NCI-H510A treated with DMSO at 0.1 percent for 48 hours (cell line): ENCODE measurements around the gene SFTA2.
"Not testable (repeated sequence)": the region's sequence is repeated elsewhere in the genome, so short reads cannot be mapped to it uniquely, and the experiment has no call there.

Source experiments
- DNase-seq: peaks from one replicate; lab custom pipeline; 2025; lab: John Stamatoyannopoulos, UW

SFTA2 gene

DNA sequence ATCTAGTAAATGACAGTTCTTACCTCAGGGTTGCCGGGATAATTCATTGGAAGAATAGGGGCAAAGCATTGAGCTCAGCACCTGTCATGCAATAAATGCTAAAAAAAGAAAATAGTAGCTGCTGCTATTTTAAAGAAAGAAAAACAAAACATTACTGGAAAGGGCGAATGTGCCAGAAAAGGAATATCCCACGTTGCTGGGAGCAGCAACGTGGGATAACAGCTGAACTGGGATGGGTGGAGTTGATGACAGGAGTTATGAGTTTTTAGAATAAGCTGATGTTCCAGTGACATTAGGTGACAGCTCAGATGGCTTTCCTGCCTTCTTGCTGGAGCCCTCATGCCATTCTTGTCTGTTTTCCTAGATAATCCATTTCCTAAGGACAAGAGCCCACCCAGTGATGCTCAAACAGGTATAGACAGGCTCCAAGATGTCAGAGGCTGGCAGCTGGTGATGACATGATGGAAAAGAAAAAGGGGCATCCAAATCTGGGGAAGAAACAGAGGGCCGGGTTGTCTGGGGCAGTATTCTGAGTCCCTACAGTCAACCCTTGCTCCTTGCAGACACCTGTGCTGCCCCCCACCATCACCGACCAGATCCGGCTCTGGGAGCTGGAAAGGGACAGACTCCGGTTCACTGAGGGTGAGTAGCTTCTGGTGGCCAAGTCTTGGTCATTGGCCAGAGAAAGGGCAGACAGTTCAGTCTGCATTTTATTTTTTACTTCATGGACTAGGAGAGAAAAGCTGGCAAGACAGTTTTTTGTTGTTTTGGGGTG, 19.0 kb downstream of the SFTA2 start:
- DNase-seq, result no peak

DNA sequence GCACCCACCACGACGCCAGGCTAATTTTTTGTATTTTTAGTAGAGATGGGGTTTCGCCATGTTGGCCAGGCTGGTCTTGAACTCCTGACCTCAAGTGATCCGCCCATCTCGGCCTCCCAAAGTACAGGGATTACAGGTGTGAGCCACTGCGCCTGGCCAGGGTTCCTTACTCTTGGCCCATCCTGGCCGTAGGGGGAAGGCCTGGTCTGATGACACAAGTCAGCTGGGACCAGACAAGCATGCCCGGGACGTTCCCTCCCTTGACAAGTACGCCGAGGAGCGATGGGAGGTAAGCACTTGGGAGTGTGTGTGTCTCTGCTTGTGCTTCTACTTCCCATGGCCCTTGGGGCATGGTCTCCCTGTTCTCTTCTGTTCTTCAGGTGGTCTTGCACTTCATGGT, 21.5 kb downstream of the SFTA2 start:
- not testable (repeated sequence) for DNase-seq

DNA sequence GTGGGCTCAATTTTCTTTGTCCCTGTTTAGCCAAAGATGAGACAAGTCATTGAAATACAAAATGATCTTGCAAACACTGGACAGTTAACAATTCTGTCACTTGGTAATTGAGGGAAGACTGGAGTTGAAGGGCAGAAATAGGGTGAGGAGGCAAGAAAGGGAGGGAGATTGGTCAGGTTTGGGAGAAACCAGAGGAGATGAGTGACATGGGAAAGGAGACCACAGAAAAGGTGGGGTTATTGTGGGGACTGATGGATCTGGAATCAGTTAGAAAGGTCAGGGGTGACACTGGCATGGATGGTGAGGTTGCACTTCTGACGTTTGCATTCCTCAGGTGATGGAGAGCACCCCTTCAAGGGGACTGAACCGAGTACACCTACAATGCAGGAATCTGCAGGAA, 23.3 kb downstream of the SFTA2 start:
- DNase-seq, result no peak

DNA sequence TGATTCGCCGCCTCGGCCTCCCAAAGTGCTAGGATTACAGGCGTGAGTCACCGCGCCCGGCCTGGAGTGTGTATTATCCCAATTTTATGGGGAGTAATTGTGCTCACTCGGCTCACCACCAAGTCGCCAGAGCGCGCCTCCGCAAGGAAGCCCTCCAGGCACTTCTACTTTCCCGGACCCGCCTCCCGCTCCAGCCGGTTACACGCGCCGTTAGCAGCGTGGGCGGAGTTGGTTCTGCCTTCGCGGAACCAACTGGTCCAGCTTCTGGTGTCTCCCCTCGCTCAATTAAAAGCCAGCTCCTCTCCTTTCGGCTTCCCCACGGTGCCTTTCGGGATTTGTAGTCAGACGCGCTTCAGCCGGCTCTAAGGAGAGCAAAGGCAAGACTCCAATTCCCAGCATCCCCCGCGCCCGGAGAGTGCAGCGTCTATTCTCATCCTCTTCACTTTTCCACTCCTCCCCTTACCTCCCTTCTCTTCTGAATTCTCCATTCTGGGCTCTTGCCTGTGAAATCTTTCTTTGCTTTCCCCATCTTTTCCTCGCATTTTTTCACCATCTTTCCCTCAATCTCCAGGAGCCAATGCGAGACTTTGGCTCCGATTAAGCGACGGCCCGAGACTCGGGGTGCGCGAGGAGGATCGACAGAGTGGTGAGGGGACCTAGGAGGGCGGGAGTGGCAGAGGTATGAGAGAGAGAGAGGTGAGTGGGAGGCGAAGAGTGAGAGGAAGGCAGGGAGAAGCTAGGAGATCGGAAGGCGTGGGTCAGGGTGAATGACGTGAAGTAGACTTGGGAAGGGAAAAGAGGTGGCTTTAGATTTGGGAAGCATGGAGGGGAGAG, 24.0 kb downstream of the SFTA2 start, which contains the start of gene GTF2H4:
TSS of gene GTF2H4 (plus strand) at position 450 of the 834 bp plus-strand sequence.
- DNase-seq, result peak; percentile 99

DNA sequence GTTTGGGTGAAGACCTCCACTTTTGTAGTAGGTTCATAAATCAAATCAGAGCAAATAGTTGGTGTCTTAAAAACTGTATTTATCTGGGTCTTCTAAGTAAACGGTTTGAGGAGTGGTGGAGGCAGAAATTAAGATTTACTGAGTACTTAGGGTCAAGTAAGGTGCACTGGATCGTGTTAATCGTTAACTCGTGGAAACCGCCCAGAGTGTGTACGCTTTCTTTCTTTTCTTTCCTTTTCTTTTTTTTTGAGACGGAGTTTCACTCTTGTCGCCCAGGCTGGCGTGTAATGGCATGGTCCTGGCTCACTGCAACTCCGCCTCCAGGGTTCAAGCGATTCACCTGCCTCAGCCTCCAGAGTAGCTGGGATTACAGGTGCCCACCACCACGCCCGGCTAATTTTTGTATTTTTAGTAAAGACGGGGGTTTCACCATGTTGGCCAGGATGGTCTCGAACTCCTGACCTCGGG, 24.6 kb downstream of the SFTA2 start:
- not testable (repeated sequence) for DNase-seq

DNA sequence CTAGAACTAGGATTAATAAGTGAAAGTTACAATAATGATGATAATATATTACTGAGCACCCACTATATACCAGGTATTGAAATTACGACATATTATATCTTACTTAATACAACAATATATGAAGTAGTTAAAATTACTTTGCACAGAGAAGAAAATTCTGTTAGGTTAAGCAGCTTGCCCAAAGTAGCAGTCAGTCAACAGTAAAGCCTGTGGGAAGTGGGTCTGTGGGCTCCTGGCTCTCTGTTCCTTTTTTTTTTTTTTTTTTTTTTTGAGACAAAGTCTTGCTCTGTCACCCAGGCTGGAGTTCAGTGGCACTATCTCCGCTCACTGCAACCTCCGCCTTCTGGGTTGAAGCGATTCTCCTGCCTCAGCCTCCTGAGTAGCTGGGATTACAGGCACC, 28.7 kb downstream of the SFTA2 start:
- DNase-seq, result no peak

DNA sequence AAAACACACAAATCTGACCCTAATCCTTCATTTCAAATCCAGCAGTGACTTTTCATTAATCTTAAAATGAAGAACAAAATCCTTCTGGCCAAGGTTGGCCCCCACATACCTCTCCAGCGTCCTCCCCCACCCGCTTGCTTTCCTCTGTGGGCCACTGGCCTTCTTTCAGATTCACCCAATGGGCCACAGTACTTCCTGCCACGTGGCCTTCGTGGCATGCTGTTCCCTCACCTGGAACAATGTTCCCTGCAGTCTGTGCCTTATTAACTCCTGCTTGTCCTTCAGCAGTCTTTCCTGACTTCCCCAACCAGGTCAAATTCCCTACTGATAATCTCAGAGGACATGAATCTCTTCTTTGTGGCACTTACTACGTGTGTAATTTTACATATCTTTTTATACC, 29.3 kb downstream of the SFTA2 start:
- DNase-seq, result no peak

DNA sequence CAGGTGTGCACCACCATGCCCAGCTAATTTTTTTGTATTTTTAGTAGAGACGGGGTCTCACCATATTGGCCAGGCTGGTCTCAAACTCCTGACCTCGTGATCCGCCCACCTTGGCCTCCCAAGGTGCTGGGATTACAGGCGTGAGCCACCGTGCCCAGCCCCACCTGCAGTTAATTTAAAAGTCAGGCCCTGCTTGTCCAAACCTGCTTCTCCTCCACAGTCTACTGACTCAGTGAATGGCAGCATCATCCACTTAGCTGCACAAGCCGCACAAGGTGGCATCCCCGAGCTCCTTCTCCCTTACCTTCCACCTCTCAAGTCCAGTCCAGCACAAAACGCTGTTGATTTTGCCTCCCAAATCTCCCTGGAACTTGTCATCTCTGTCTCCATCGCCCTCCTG, 29.8 kb downstream of the SFTA2 start:
- not testable (repeated sequence) for DNase-seq

DNA sequence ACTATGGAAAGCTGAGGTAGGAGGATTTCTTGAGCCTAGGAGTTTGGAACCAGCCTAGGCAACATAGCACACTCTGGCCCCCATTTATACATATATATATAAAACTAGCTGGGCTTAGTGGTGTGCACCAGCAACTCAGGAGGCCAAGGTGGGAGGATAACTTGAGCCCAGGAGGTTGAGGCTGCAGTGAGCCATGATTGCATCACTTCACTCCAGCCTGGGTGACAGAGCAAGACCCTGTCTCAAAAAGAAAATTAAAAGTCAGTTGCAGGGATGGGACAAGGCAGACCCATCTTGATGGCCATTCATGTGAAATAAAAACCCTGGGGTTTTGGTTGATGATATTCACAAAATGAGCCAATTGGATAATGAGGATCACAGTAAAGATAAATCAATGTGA, 30.5 kb downstream of the SFTA2 start:
- no peak for DNase-seq

DNA sequence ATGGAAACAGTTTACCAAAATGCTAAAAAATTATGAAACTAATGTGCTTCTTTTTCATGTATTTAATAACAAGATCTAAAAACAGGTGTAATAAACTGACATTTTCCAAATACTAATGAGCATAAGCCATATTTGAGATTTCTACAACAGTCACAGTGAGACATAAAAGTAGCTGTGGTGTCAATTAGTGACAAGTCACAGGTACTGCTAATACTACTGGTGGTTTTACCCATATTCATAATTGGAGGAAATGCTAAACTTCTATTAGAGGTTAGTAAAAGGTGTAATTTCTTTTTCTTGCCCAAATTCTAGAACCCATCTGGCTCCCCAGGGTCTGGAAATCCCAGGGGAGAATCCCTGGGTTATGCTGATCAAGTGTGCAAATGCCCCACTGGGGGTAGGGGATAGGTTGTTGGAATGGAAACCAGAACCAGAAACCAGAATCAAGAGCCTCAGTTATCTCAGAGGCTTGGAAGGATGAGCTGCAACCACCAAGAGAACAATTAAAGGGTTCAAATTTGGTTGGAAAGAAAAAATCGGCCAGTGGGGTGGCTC, 31.0 kb downstream of the SFTA2 start:
- no peak for DNase-seq

DNA sequence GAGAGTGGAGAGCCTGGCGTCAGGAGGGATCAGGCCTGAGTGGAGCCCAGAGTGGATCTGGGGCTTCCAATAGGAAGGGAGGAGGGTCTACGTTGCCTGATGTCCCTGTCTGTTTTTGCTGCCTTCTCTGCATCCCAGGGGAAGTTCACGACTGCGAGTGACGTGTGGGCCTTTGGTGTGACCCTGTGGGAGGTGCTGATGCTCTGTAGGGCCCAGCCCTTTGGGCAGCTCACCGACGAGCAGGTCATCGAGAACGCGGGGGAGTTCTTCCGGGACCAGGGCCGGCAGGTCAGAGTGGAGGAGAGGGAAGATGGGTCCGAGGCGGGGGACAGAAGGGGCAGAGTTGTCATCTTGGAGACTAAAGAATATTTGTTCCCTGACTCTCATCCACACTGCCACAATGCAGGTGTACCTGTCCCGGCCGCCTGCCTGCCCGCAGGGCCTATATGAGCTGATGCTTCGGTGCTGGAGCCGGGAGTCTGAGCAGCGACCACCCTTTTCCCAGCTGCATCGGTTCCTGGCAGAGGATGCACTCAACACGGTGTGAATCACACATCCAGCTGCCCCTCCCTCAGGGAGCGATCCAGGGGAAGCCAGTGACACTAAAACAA, 33.1 kb downstream of the SFTA2 start:
- no peak for DNase-seq

DNA sequence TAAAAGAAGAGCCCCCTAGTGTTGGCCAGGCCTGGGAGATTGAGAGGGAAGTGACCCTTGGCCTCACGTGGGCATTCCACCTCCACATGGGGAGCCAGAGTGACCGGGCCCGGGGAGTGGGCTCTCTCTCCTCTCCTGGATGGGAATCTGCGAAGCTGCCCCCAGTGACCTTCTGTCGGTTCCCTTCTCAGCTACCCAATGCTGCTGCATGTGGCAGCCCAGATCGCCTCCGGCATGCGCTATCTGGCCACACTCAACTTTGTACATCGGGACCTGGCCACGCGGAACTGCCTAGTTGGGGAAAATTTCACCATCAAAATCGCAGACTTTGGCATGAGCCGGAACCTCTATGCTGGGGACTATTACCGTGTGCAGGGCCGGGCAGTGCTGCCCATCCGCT, 34.1 kb downstream of the SFTA2 start:
- no peak for DNase-seq

DNA sequence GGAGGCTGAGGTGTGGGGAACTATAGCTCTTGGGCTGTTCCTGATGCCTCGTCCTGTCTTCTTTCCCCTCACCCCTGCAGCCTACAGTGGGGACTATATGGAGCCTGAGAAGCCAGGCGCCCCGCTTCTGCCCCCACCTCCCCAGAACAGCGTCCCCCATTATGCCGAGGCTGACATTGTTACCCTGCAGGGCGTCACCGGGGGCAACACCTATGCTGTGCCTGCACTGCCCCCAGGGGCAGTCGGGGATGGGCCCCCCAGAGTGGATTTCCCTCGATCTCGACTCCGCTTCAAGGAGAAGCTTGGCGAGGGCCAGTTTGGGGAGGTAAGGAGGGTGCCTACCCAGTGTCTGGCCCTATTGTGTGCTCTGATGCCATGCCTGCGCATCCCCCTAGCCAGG, 35.4 kb downstream of the SFTA2 start:
- no peak for DNase-seq

DNA sequence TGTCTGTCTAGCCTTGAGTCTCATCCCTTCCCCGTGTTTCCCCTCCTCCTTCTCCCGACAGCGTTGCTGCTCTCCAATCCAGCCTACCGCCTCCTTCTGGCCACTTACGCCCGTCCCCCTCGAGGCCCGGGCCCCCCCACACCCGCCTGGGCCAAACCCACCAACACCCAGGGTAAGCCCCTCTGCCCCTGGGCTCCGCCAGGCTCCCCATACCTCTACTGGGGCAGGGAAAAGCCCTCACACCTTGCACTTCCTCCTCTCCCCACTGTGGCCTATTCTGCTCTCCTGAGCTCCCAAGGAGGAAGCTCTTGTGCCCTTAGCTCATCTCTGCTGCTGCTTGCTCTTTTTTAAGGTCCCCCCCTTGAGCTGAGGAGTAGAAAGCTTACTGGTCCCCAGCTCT, 36.6 kb downstream of the SFTA2 start:
- no peak for DNase-seq

DNA sequence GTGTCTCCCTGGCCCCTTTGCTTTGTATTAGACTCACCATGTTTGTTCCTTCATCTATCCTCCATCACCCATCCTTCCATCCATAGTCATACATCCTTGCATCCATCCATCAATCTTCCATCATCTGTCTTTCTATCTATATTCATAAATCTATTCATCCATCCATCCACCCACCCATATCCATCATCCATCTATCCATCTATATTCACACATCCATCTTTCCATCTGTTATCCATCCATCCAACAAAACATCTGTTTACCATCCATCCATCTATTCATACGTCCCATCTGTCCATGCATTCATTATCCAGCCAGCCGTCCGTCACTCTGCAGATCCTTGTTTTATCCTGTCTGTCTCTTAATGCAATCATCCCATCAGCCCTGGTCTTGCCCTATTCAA, 37.0 kb downstream of the SFTA2 start:
- no peak for DNase-seq

DNA sequence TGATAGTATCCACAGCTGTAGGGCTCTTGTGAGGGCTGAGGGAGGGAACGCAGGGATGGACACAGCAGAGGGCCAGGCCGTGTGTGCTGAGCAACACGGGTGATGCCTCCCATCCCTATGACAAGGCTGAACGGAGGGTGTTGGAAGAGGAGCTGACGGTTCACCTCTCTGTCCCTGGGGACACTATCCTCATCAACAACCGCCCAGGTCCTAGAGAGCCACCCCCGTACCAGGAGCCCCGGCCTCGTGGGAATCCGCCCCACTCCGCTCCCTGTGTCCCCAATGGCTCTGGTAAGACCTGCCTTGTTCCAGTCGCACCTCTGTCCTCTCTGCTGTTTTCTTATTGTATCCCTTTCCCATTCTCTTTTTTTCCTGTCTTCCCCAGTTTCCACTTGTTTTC, 37.6 kb downstream of the SFTA2 start:
- no peak for DNase-seq

DNA sequence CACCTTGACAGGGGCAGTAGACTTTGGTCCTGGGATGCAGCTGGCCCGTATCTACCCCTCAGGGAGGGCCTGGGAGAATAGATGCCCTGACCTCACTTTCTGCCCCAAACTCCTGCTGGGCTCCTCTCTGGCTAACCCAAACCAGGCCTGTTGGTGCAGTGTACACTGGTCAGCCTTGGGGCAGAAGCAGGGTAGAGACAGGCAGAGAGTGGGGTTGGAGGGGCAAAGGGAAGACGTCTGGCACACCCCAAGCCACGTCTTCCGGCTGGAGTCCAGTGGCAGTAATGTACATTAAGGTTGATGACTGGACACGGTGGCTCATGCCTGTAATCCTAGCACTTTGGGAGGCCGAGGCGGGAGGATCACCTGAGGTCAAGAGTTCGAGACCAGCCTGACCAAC, 38.3 kb downstream of the SFTA2 start:
- no peak for DNase-seq

DNA sequence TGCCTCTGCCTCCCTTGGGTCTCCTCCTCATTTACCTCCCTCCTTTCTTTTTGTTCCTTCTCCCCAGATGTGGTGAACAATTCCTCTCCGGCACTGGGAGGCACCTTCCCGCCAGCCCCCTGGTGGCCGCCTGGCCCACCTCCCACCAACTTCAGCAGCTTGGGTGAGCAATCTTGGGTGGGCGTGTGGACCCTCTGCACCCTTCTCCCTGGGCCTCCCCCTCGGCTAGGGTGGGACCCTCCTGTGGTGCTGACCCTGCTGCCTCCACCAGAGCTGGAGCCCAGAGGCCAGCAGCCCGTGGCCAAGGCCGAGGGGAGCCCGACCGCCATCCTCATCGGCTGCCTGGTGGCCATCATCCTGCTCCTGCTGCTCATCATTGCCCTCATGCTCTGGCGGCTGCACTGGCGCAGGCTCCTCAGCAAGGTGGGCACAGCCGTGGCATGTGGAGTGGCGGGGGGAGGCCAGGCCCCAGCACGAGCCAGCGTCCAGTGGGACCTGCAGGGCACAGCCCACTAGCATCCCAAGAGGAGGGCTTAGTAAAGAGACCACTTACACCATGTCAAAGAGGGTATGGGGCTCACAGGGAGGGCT, 38.9 kb downstream of the SFTA2 start:
- no peak for DNase-seq

DNA sequence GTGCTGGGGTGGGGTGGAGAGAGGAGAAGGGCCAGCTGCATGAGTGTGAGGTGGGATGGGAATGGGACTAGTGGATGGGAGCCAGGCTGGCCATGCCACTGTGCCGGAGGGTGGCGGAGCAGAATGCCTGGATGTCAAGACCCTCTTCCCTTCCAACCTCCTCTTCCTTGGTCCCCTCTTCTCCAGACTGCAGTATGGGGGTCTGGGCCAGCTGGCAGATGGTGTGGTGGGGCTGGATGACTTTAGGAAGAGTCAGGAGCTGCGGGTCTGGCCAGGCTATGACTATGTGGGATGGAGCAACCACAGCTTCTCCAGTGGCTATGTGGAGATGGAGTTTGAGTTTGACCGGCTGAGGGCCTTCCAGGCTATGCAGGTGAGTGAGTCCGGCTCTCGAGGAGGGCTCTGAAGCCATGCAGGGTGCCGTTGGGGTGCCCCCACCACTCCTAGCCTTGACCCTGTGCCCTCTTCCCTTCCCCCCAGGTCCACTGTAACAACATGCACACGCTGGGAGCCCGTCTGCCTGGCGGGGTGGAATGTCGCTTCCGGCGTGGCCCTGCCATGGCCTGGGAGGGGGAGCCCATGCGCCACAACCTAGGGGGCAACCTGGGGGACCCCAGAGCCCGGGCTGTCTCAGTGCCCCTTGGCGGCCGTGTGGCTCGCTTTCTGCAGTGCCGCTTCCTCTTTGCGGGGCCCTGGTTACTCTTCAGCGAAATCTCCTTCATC, 40.0 kb downstream of the SFTA2 start:
- DNase-seq, result no peak

DNA sequence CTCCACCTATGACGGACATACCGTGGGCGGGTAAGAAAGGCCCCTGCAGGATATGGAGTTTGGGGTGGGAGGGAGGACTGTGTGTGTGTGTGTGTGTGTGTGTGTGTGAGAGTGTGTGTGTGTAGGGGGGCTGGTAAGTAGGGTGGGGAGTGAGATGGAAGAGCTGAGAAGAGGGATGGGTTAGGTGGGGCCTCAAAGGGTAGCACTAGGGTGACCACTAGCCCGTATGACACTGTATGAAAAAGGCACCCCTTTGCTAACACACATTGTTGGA, 40.6 kb downstream of the SFTA2 start:
- no peak for DNase-seq

DNA sequence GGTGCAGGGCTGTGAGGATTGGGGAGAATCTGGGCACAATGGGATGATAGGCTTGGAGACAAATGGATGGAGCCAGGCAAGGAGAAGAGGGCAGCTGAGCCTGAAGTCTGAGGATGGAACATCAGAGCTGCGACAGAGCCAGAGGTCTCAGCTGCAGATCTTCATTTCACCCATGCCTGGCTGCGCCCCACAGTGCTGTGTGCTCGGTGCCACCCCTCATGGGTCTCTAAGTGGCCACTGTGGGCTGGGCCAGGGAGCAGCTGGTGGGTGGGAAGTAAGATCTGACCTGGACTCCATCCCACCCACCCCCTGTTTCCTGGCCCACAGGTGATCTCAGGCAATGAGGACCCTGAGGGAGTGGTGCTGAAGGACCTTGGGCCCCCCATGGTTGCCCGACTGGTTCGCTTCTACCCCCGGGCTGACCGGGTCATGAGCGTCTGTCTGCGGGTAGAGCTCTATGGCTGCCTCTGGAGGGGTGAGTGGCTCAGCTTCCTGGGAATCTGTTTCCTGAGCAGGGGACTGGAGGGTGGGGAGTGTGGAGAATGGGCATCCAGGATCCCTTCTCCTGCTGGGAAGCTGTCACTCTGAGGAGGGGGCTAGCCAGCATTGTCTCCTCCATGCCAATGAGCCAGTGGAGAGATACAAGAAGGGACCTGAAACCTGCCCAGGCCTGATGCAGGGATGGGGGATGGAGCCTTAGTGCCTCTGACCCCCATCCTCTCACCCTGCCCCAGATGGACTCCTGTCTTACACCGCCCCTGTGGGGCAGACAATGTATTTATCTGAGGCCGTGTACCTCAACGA, 41.1 kb downstream of the SFTA2 start:
- DNase-seq, result no peak
